ENCODE data around the gene LRIT3.

LRIT3 gene

DNA sequence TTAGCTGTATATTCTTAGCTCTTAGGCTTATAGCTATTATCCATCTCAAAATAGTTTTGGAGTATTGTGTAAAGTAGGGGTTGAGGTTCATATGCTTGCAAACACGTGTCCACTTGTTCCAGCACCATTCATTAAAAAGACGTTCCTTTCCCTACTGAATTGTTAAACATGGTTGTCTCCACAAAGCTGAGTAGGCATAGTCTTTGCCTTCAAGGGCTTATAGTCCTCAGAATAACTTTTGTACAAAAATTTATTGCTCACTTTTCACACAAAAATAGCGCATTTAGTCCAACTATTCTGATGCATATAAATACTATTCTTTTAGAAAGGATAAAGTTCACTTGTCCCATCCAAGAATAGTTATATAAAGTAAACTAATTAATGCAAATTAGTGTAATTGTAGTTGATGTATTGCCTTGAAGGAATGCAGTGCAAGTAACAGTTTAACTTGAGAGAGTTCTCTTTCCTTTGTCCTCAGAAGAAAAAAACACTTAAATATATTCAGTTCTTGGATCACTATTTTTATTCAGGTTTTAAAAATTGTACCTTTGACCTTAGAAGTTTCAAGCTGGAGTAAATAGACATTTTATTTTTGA lies 14.1 kb downstream of the LRIT3 start:
- TF ChIP-seq, protein P1, sequence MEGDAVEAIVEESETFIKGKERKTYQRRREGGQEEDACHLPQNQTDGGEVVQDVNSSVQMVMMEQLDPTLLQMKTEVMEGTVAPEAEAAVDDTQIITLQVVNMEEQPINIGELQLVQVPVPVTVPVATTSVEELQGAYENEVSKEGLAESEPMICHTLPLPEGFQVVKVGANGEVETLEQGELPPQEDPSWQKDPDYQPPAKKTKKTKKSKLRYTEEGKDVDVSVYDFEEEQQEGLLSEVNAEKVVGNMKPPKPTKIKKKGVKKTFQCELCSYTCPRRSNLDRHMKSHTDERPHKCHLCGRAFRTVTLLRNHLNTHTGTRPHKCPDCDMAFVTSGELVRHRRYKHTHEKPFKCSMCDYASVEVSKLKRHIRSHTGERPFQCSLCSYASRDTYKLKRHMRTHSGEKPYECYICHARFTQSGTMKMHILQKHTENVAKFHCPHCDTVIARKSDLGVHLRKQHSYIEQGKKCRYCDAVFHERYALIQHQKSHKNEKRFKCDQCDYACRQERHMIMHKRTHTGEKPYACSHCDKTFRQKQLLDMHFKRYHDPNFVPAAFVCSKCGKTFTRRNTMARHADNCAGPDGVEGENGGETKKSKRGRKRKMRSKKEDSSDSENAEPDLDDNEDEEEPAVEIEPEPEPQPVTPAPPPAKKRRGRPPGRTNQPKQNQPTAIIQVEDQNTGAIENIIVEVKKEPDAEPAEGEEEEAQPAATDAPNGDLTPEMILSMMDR (IDR thresholded peaks at IDR 0.05) = no peak

GRCh38 chr4:109864134-109864533 lies 16.2 kb downstream of the LRIT3 start:
- TF ChIP-seq, protein P1 (IDR thresholded peaks at IDR 0.05) = no peak

DNA sequence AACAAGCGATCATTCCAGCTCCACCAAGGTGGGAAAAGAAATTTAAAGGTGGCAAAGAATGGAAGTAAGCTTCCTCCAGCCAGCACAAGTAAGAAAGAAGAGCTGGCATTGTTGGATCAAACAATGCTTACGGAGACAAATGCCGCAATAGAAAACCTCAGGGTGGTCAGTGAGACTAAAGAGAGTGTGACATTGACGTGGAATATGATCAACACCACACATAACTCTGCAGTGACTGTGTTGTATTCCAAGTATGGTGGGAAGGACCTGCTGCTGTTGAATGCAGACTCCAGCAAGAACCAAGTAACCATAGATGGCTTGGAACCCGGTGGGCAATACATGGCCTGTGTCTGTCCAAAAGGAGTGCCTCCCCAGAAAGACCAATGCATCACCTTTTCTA lies 22.2 kb downstream of the LRIT3 start:
- TF ChIP-seq, protein P1 (IDR thresholded peaks at IDR 0.05) = no peak

DNA sequence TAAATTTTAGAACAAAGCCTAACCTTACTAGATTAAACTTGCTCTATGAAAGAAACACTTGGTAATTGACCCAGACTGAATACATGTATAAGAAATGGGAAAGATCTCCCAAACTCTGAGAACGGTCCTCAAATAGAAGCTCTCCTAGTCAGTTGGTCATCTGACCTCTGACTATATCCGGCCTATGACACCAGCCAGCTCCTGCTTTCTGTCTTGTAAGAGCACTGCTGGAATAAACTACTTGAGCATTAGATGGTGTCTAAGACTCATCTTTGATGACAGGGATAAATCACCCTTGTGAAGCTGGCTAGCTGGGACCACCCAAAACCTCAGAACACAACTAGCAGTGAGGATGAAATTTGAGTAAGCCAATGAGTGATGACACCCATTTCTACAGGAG lies 24.2 kb downstream of the LRIT3 start:
- TF ChIP-seq, protein P1 (IDR thresholded peaks at IDR 0.05) = no peak

GRCh38 chr4:109872950-109873656 lies 25.2 kb downstream of the LRIT3 start:
- TF ChIP-seq, protein P1 (IDR thresholded peaks at IDR 0.05) = no peak

- TF ChIP-seq, protein P1 (IDR thresholded peaks at IDR 0.05) = peak; percentile 19; the same call in 1 of the 2 replicates
Measured at GRCh38 chr4:109873791-109874514, 26.0 kb downstream of the LRIT3 start.

- TF ChIP-seq, protein P1 (IDR thresholded peaks at IDR 0.05) = no peak
Measured at GRCh38 chr4:109875106-109875505, 27.2 kb downstream of the LRIT3 start.

Data from LNCAP (cell line).